Endothelial cell of umbilical vein (primary cell): ENCODE measurements around the gene MBD1. TPM values are rescaled to one million over a fixed set of nuclear protein-coding genes. Genes with fewer than 3 reads are reported as not detected.

Experiments used
- BruUV-seq: library from RNA; stranded (reverse); fragments of 400-500 nt; replicated peaks from 2 replicates; lab custom pipeline; 2021; lab: Mats Ljungman, UMichigan
- CTCF ChIA-PET: fragments of 300-600, 350-600 bp; sonication (Branson Sonifier 250); formaldehyde crosslinking; loops from one replicate; lab custom pipeline; 2021; ENCODE audit warnings: antibody characterized with exemption, inconsistent platforms; lab: Charles Lee
- POLR2A ChIA-PET: fragments of 300-600, 350-600 bp; sonication (Branson Sonifier 250); formaldehyde crosslinking; loops from one replicate; lab custom pipeline; 2021; ENCODE audit warnings: antibody characterized with exemption, inconsistent platforms; lab: Charles Lee
- DNase-seq: peaks from one replicate; pipeline ENCODE4 v3.0.0-alpha.2; 2011; ENCODE audit warnings: low read depth, low spot score
- FAIRE-seq: peaks from 2 replicates; lab custom pipeline; 2011; peaks lifted over from hg19 to GRCh38; lab: Jason Lieb, UNC
- H2AFZ ChIP-seq: 2 replicates; pipeline ENCODE4 v1.6.0; 2012; ENCODE audit warnings: low read depth, low read length, control low read depth, inconsistent platforms
- H3K27ac ChIP-seq: 2 replicates; pipeline ENCODE4 v1.5.1; 2011; ENCODE audit warnings: low read depth, mild to moderate bottlenecking, control low read depth, low read length, moderate library complexity; ENCODE audit not compliant: insufficient read depth
- H3K27me3 ChIP-seq, 2 experiments: 2 replicates each; pipeline versions ENCODE4 v1.6.0 to v1.6.1; 2011; ENCODE audit warnings: low read length in 2 of 2, mixed read lengths in 1 of 2; ENCODE audit not compliant: control insufficient read depth in 2 of 2, insufficient read depth in 2 of 2
- H3K36me3 ChIP-seq, 2 experiments: 2 replicates in 1 of 2; 3 replicates in 1 of 2; pipeline ENCODE4 v1.5.1; 2011; ENCODE audit warnings: low read length in 2 of 2, mild to moderate bottlenecking in 1 of 2, moderate library complexity in 1 of 2; ENCODE audit not compliant: control insufficient read depth in 2 of 2, insufficient read depth in 2 of 2; ENCODE audit errors: extremely low read depth in 1 of 2
- H3K4me1 ChIP-seq: 3 replicates; pipeline ENCODE4 v1.5.1; 2011; ENCODE audit warnings: mild to moderate bottlenecking, low read length; ENCODE audit not compliant: control insufficient read depth, insufficient read depth; ENCODE audit errors: extremely low read depth
- H3K4me2 ChIP-seq: 2 replicates; pipeline ENCODE4 v1.6.1; 2011; ENCODE audit warnings: low read length, control low read depth, mixed read lengths; ENCODE audit not compliant: insufficient read depth
- H3K4me3 ChIP-seq, 3 experiments: fragments of 200-600 bp in 1 of 3; sonication (generic), shearing (Covaris generic) in 1 of 3; replicated peaks in 1 of 3; 2 replicates each; pipeline ENCODE4 v1.5.1; 2011 to 2016; ENCODE audit warnings: control low read depth in 3 of 3, low read length in 3 of 3, mild to moderate bottlenecking in 2 of 3, inconsistent platforms in 1 of 3, low read depth in 1 of 3, moderate library complexity in 1 of 3; ENCODE audit not compliant: insufficient read depth in 1 of 3
- H3K79me2 ChIP-seq: 2 replicates; pipeline ENCODE4 v1.6.0; 2012; ENCODE audit warnings: low read length, inconsistent platforms; ENCODE audit not compliant: control insufficient read depth, insufficient read depth
- H3K9ac ChIP-seq: replicated peaks from 2 replicates; pipeline ENCODE3; 2011; ENCODE audit warnings: low read length, control low read depth; ENCODE audit not compliant: insufficient read depth; ENCODE audit errors: extremely low read depth
- H3K9me1 ChIP-seq: replicated peaks from 3 replicates; pipeline ENCODE4 v1.6.0; 2011; ENCODE audit warnings: mild to moderate bottlenecking, low read length; ENCODE audit not compliant: control insufficient read depth, insufficient read depth; ENCODE audit errors: extremely low read depth
- H3K9me3 ChIP-seq: replicated peaks from 2 replicates; pipeline ENCODE4 v1.5.1; 2012; ENCODE audit warnings: low read length, inconsistent platforms; ENCODE audit not compliant: control insufficient read depth, insufficient read depth
- H4K20me1 ChIP-seq: replicated peaks from 2 replicates; pipeline ENCODE3; 2011; ENCODE audit warnings: mild to moderate bottlenecking, low read length; ENCODE audit not compliant: control insufficient read depth, insufficient read depth; ENCODE audit errors: extremely low read depth
- EZH2 ChIP-seq: IDR thresholded peaks from 2 replicates; pipeline ENCODE4 v1.6.1; 2012; ENCODE audit warnings: borderline replicate concordance, low read depth, mild to moderate bottlenecking, moderate library complexity, low read length, inconsistent platforms; ENCODE audit not compliant: severe bottlenecking
- FOS ChIP-seq: IDR thresholded peaks from 2 replicates; pipeline ENCODE4 v1.6.1; 2011; ENCODE audit warnings: mild to moderate bottlenecking, low read length, moderate library complexity, borderline replicate concordance; ENCODE audit not compliant: insufficient read depth
- GATA2 ChIP-seq: IDR thresholded peaks from 2 replicates; pipeline ENCODE4 v1.7.0; 2011; ENCODE audit warnings: low read depth, mild to moderate bottlenecking, moderate library complexity, mixed read lengths, low read length; ENCODE audit not compliant: insufficient read length, insufficient read depth
- JUN ChIP-seq: IDR thresholded peaks from 2 replicates; pipeline ENCODE4 v1.6.1; 2011; ENCODE audit warnings: borderline replicate concordance, low read depth; ENCODE audit not compliant: insufficient read length, insufficient read depth
- MYC ChIP-seq: IDR thresholded peaks from one replicate; pipeline ENCODE4 v1.6.1; 2011; ENCODE audit warnings: mild to moderate bottlenecking, low read depth, low read length
- POLR2A ChIP-seq: IDR thresholded peaks from 2 replicates; pipeline ENCODE4 v1.6.1; 2012; ENCODE audit warnings: low read depth, mild to moderate bottlenecking, control low read depth, low read length
- POLR2AphosphoS5 ChIP-seq: IDR thresholded peaks from 2 replicates; pipeline ENCODE4 v1.6.1; 2012; ENCODE audit warnings: low read depth, mild to moderate bottlenecking, control low read depth, low read length, moderate library complexity; ENCODE audit not compliant: insufficient read depth
- dilution Hi-C: fragments of 300-500 bp; cut with MboI; formaldehyde crosslinking; loops from one replicate; pipeline ENCODE4 v1.15.0; 2019; ENCODE audit warnings: low sequenced_read_pairs; ENCODE audit not compliant: extremely low pct_ligation_motif_present
- intact Hi-C: fragments of 100-400 bp; cut with micrococcal nuclease; formaldehyde crosslinking; loops from one replicate; pipeline ENCODE4 v1.10.0; 2022
- polyA plus RNA-seq, 4 experiments: library from polyadenylated mRNA; depleted of rRNA in 3 of 4; stranded (reverse) in 3 of 4; unstranded in 1 of 4; fragments of >200 nt; gene quantifications; 2 replicates each; pipeline versions ENCODE4 v1.2.1 to v1.2.3, GENCODE V29; 2011 to 2012; ENCODE audit warnings: missing spikeins in 1 of 4
- total RNA-seq: library from RNA; stranded (reverse); gene quantifications from 2 replicates; pipeline ENCODE4 v1.2.3, GENCODE V29; 2021
- TF ChIP-seq, protein P1 (sequence below), 2 donors: IDR thresholded peaks; 1 replicate in 1 of 2; 2 replicates in 1 of 2; pipeline ENCODE4 v1.5.1; 2011; ENCODE audit warnings: low read length in 2 of 2, mild to moderate bottlenecking in 2 of 2, moderate library complexity in 2 of 2, control low read depth in 1 of 2, inconsistent platforms in 1 of 2, low read depth in 1 of 2; ENCODE audit not compliant: insufficient read depth in 1 of 2; ENCODE audit errors: extremely low read depth in 1 of 2
- TF ChIP-seq, protein P2 (sequence below): IDR thresholded peaks from 2 replicates; pipeline ENCODE4 v1.6.1; 2011; ENCODE audit not compliant: insufficient read depth, insufficient read length

The MBD1 gene
- total and polyA plus RNA-seq, 2 donors (not counting 3 experiments of a cell fraction or from before 2014, with no cell fraction given), result 57.2 to 77.5 TPM

DNA sequence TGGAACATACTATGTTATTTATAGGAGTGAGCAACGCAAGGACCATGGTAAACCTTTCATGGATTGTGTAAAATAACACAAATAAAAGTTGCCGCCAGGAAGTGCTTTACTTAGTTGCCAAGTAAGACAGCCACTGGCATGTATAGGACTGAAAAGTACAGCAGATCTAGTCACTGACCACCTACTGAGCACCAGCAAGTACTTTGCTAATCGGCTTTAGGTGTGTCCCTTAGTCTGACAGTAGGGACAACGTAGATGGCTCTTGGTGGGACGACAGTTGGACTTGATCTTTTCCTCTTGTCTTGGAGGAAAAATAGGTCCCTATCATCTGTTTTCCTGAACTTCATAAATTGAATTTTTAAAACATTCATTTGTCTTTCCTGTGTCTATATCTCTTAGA is 19.8 kb upstream of the MBD1 start:
- CTCF ChIA-PET, result interaction anchor here (1.2 kb wide), 1 partner anchor 56 kb away, joined by 4 read pairs; no protein-coding TSS in a partner anchor
- no peak overlapping the region for H3K9ac ChIP-seq
- H3K9me3 ChIP-seq, result no peaks in the 10 kb centered on the region
- H2AFZ ChIP-seq, result no peak overlapping the region
- no peak for TF ChIP-seq JUN
- TF ChIP-seq, protein P1, sequence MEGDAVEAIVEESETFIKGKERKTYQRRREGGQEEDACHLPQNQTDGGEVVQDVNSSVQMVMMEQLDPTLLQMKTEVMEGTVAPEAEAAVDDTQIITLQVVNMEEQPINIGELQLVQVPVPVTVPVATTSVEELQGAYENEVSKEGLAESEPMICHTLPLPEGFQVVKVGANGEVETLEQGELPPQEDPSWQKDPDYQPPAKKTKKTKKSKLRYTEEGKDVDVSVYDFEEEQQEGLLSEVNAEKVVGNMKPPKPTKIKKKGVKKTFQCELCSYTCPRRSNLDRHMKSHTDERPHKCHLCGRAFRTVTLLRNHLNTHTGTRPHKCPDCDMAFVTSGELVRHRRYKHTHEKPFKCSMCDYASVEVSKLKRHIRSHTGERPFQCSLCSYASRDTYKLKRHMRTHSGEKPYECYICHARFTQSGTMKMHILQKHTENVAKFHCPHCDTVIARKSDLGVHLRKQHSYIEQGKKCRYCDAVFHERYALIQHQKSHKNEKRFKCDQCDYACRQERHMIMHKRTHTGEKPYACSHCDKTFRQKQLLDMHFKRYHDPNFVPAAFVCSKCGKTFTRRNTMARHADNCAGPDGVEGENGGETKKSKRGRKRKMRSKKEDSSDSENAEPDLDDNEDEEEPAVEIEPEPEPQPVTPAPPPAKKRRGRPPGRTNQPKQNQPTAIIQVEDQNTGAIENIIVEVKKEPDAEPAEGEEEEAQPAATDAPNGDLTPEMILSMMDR (IDR thresholded peaks at IDR 0.05; ENCODE audit: extremely low read depth in 1 of 2, insufficient read depth in 1 of 2, low read depth in 1 of 2, low read length in 2 of 2), result no peak
- TF ChIP-seq FOS, result no peak
- FAIRE-seq (no peak), DNase-seq (no peak)
- no peaks in the 10 kb centered on the region for H3K36me3 ChIP-seq
- no peak overlapping the region for H3K4me3 ChIP-seq
- H3K4me1 ChIP-seq, result no peaks in the 10 kb centered on the region
- peaks cover 22 to 35% of the 10 kb centered on the region in 2 experiments for H3K27me3 ChIP-seq
- BruUV-seq, result no TSS peak
- no peak overlapping the region for H3K4me2 ChIP-seq
- H3K79me2 ChIP-seq, result no peaks in the 10 kb centered on the region
- no peak overlapping the region for H3K27ac ChIP-seq
- intact Hi-C loops, result no loop called here
- dilution Hi-C loops, result no loop called here
- H4K20me1 ChIP-seq, result no peaks in the 10 kb centered on the region
- POLR2A ChIA-PET, result no interaction called here
- H3K9me1 ChIP-seq, result no peaks in the 10 kb centered on the region

DNA sequence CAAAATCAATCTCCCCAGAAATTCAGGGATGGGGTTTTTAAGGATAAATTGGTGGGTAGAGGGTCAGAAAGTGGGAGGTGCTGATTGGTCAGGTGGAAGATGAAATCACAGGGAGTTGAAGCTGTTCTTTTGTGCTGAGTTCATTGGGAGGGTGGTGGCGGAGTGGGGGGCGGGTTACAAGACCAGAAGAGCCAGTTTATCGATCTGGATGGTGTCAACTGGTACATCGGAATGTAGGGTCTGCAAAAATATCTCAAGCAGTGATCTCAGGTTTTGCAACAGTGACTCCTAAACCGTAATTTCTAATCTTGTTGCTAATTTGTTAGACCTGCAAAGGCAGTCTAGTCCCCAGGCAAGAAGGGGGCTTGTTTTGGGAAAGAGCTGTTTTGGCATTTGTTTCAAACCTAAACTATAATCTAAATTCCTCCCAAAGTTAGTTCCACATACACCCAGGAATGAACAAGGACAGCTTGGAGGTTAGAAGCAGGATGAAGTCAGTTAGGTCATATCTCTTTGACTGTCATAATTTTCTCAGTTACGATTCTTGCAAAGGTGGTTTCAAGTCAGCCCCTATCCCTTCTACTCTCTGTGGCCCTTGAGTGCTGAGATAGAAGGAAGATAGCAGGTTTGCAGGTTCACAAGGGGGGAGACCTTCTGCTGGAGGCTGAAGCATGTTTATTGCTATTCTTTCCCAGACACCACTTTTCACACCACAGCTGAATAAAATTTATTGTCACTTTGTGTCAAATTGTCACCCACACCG is 18.5 kb upstream of the MBD1 start:
- no peak for DNase-seq
- Histone ChIP-seq H3K4me2 (no peak overlapping the region), H2AFZ (no peak overlapping the region), H3K9me1 (no peaks in the 10 kb centered on the region), H3K27me3 (peaks cover 27 to 32% of the 10 kb centered on the region in 2 experiments), H3K9ac (no peak overlapping the region), H3K9me3 (no peaks in the 10 kb centered on the region), H3K36me3 (no peaks in the 10 kb centered on the region), H3K79me2 (no peaks in the 10 kb centered on the region), H3K4me1 (no peaks in the 10 kb centered on the region), H4K20me1 (no peaks in the 10 kb centered on the region), H3K4me3 (no peak overlapping the region), H3K27ac (no peak overlapping the region)
- ChIA-PET CTCF (interaction anchor here (1.7 kb wide), 1 partner anchor 57 kb away, joined by 3 read pairs; no protein-coding TSS in a partner anchor), POLR2A (no interaction called here)
- FAIRE-seq, result no peak
- intact Hi-C loops, result no loop called here
- BruUV-seq, result no TSS peak
- dilution Hi-C loops, result no loop called here
- TF ChIP-seq FOS (no peak), JUN (no peak), POLR2A (no peak), POLR2AphosphoS5 (no peak), EZH2 (no peak), MYC (no peak), GATA2 (no peak)
- TF ChIP-seq, protein P1 (IDR thresholded peaks at IDR 0.05; ENCODE audit: extremely low read depth in 1 of 2, insufficient read depth in 1 of 2, low read depth in 1 of 2, low read length in 2 of 2), result no peak
- TF ChIP-seq, protein P2, sequence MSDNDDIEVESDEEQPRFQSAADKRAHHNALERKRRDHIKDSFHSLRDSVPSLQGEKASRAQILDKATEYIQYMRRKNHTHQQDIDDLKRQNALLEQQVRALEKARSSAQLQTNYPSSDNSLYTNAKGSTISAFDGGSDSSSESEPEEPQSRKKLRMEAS, result no peak
